ENCODE measurements around the gene NRCAM.

- TF ChIP-seq CTCF (IDR thresholded peaks at IDR 0.05): no peak
- TF ChIP-seq POLR2AphosphoS5 (IDR thresholded peaks at IDR 0.05): no peak
- no peak for TF ChIP-seq POLR2A (IDR thresholded peaks at IDR 0.05)
These were observed 49.9 kb downstream of the NRCAM start for GRCh38 chr7:108406222-108406890.

All from sigmoid colon (tissue), 4 donors.